ENCODE measurements around the gene AP2S1.
A peak's percentile ranks its signal among the peaks of the same experiment; 100 is the strongest.
"Not testable (repeated sequence)": the region's sequence is repeated elsewhere in the genome, so short reads cannot be mapped to it uniquely, and the experiment has no call there.

AP2S1 gene

DNA sequence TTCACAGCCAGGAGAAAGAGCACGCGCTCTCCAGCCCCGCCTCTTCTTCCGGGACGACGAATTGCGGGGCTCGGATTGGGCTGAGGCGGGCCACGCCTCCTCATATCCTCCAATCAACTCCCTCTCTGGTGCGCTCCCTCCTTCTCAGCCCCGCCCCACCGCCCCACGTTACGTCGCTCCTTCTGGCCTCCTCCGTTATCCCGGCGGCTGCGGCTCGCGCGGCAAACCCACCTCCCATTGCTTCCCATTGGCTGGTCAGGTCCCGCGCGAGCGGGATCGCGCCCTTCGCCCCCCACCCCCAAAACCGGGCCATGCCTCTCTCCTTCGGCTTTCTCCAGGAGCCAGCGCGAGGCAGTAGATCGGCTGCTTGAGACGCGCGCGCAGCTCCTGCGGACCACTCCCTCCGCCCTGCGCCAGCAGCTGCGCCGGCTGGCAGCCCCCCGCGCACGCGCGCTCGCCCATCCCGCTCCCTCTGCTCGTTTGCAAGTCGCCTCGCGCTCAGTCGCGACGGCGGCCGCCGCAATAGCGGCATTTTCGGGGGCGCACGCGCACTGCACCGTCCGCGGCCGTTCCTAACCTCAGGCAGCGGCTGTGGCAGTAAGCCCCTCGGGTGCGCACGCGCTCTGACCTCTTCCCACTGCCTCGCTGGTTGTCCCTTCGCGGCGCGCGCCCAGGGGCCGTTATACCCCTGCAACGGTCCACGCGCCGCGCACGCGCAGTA is 9.6 kb upstream of the AP2S1 start:
- 0 out of 2 replicates have a peak, but pooled peaks cover 4% of the 10 kb centered on the region for H3K36me3 ChIP-seq (ENCODE audit: low read depth)
- peak overlapping the region; percentile 67 for H3K4me3 ChIP-seq (ENCODE audit: severe bottlenecking)
- H3K9me3 ChIP-seq (ENCODE audit: severe bottlenecking) = no peaks in the 10 kb centered on the region
- ATAC-seq (ENCODE audit: low read depth) (peak; percentile 78), DNase-seq (ENCODE audit: low spot score) (peak; percentile 99)
- peaks cover 22% of the 10 kb centered on the region for H3K4me1 ChIP-seq (ENCODE audit: insufficient read depth, poor library complexity, severe bottlenecking)
- TF ChIP-seq CTCF (IDR thresholded peaks at IDR 0.05; ENCODE audit: poor library complexity, severe bottlenecking) = no peak
- peak overlapping the region; percentile 95 for H3K27ac ChIP-seq (ENCODE audit: poor library complexity, severe bottlenecking)
- H3K27me3 ChIP-seq (ENCODE audit: insufficient read depth, poor library complexity, severe bottlenecking) = no peaks in the 10 kb centered on the region

- DNase-seq (ENCODE audit: low spot score) = peak; percentile 81
- H3K4me1 ChIP-seq (ENCODE audit: insufficient read depth, poor library complexity, severe bottlenecking) = peaks cover 21% of the 10 kb centered on the region
- TF ChIP-seq CTCF (IDR thresholded peaks at IDR 0.05; ENCODE audit: poor library complexity, severe bottlenecking) = no peak
- H3K36me3 ChIP-seq (ENCODE audit: low read depth) = 0 out of 2 replicates have a peak, but pooled peaks cover 4% of the 10 kb centered on the region
- peak overlapping the region; percentile 8 for H3K4me3 ChIP-seq (ENCODE audit: severe bottlenecking)
- H3K27ac ChIP-seq (ENCODE audit: poor library complexity, severe bottlenecking) = peak overlapping the region; percentile 95
- H3K27me3 ChIP-seq (ENCODE audit: insufficient read depth, poor library complexity, severe bottlenecking) = no peaks in the 10 kb centered on the region
- ATAC-seq (ENCODE audit: low read depth) = no peak
- no peaks in the 10 kb centered on the region for H3K9me3 ChIP-seq (ENCODE audit: severe bottlenecking)
These were observed 9.0 kb upstream of the AP2S1 start for GRCh38 chr19:46859637-46860124.

- Histone ChIP-seq H3K9me3 (ENCODE audit: severe bottlenecking) (no peaks in the 10 kb centered on the region), H3K4me1 (ENCODE audit: insufficient read depth, poor library complexity, severe bottlenecking) (peaks cover 9% of the 10 kb centered on the region), H3K27ac (ENCODE audit: poor library complexity, severe bottlenecking) (peak overlapping the region; percentile 23), H3K36me3 (ENCODE audit: low read depth) (no peaks in the 10 kb centered on the region), H3K27me3 (ENCODE audit: insufficient read depth, poor library complexity, severe bottlenecking) (no peaks in the 10 kb centered on the region), H3K4me3 (ENCODE audit: severe bottlenecking) (peak overlapping the region; percentile 3)
- DNase-seq (ENCODE audit: low spot score) = peak; percentile 96
- peak; percentile 68 for ATAC-seq (ENCODE audit: low read depth)
- peak; percentile 95 for TF ChIP-seq CTCF (IDR thresholded peaks at IDR 0.05; ENCODE audit: poor library complexity, severe bottlenecking)
These were observed 5.7 kb upstream of the AP2S1 start for GRCh38 chr19:46856062-46857022.

DNA sequence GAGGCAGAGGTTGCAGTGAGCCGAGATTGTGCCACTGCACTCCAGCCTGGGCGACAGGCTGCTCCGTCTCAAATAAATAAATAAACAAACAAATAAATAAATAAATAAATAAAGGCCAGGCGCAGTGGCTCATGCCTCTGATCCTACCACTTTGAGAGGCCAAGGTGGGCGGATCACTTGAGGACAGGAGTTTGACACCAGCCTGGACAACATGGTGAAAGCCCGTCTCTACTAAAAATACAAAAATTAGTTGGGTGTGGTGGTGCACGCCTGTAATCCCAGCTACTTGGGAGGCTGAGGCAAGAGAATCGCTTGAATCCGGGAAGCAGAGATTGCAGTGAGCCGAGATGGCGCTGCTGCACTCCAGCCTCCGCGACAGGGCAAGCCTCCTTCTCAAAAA is 4.1 kb upstream of the AP2S1 start:
- not testable (repeated sequence) for H3K4me1 ChIP-seq (ENCODE audit: insufficient read depth, poor library complexity, severe bottlenecking); H3K4me3 ChIP-seq (ENCODE audit: severe bottlenecking)

GRCh38 chr19:46852830-46853229 is 2.2 kb upstream of the AP2S1 start:
- no peaks in the 10 kb centered on the region for H3K9me3 ChIP-seq (ENCODE audit: severe bottlenecking)
- H3K4me3 ChIP-seq (ENCODE audit: severe bottlenecking) = no peak overlapping the region
- H3K4me1 ChIP-seq (ENCODE audit: insufficient read depth, poor library complexity, severe bottlenecking) = peaks cover 4% of the 10 kb centered on the region
- peaks cover 9% of the 10 kb centered on the region for H3K36me3 ChIP-seq (ENCODE audit: low read depth)
- no peaks in the 10 kb centered on the region for H3K27me3 ChIP-seq (ENCODE audit: insufficient read depth, poor library complexity, severe bottlenecking)
- ATAC-seq (ENCODE audit: low read depth) = no peak
- DNase-seq (ENCODE audit: low spot score) = no peak
- TF ChIP-seq CTCF (IDR thresholded peaks at IDR 0.05; ENCODE audit: poor library complexity, severe bottlenecking) = no peak
- H3K27ac ChIP-seq (ENCODE audit: poor library complexity, severe bottlenecking) = no peak overlapping the region

More for the DNA sequence above, 4.1 kb upstream of the AP2S1 start:
- DNase-seq (ENCODE audit: low spot score); H3K27me3 ChIP-seq (ENCODE audit: insufficient read depth, poor library complexity, severe bottlenecking); ATAC-seq (ENCODE audit: low read depth); H3K9me3 ChIP-seq (ENCODE audit: severe bottlenecking); H3K27ac ChIP-seq (ENCODE audit: poor library complexity, severe bottlenecking); H3K36me3 ChIP-seq (ENCODE audit: low read depth): not testable (repeated sequence)
